Measurements from ENCODE around the gene PLXNB2. TPM values are rescaled to one million over a fixed set of nuclear protein-coding genes. Genes with fewer than 3 reads are reported as not detected.

Gene PLXNB2
- total RNA-seq, 1 experiment from 2014 or later: 236 TPM

DNA sequence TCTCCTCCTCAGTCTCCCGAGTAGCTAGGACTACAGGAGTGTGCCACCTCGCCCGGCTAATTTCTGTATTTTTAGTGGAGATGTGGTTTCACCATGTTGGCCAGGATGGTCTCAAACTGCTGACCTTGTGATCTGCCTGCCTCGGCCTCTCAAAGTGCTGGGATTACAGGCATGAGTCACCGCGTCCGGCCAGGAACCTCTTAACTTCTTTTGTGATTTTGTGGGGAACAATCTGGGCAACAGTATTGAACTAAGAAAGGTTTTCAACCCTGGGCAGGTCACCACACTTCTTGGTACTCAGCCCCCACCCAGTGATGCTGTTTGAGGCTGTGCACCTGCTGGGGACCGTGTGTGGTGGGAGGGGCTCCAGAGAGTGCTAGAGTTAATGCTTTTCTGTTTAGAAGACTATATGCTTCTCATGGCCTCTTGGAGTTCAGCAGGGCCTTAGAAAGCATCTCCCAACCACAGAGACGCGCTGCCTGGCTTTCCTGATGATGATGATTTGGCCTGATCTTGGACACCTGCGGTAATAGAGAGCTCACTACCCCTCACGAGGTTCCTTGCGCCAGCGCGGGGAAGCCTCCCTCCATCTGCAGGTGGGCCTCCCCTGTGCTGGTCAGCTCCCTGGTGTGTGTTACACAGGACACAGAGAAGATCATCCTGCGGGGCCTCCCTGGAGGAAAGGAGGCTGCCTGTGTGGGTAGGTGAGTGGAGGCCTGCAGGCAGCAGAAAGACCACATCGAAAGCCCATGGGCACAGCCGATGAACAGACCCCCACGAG is 18.2 kb upstream of the PLXNB2 start:
- peaks cover 3% of the 10 kb centered on the region; the same call in 1 of the 2 replicates for H3K79me2 ChIP-seq (ENCODE audit: insufficient read depth, low read length)
- ChIA-PET RAD21 (ENCODE audit: low non-redundant PET in 1 of 2, low total read pairs in 2 of 2, uncharacterized antibody in 2 of 2, unreplicated experiment in 2 of 2) (interaction anchor here in 1 of 2 experiments (0.7 to 1.2 kb wide), 2 partner anchors 20 to 75 kb away, joined by 3 read pairs; partner anchors contain the start of gene HDAC10), CTCF (no interaction called here), POLR2A (interaction anchor here (0.6 kb wide), 1 partner anchor 84 kb away, joined by 4 read pairs; no protein-coding TSS in a partner anchor)
- ATAC-seq: no peak
- H3K27ac ChIP-seq (ENCODE audit: low read depth, low read length): peak overlapping the region; percentile 83; the same call in 1 of the 2 replicates
- H3K9ac ChIP-seq (ENCODE audit: low read length): peak overlapping the region; percentile 67
- peak overlapping the region; percentile 94 for H3K4me2 ChIP-seq (ENCODE audit: low read length)
- no peaks in the 10 kb centered on the region for H4K20me1 ChIP-seq (ENCODE audit: insufficient read depth)
- H2AFZ ChIP-seq (ENCODE audit: low read depth, low read length, poor library complexity, severe bottlenecking): no peak overlapping the region
- no peaks in the 10 kb centered on the region for H3K27me3 ChIP-seq (ENCODE audit: insufficient read depth, low read length)
- no peaks in the 10 kb centered on the region for H3K9me2 ChIP-seq (ENCODE audit: insufficient read depth)
- BruUV-seq (replicated peaks): TSS peak; percentile 56
- peaks cover 37 to 52% of the 10 kb centered on the region in 2 experiments for H3K4me1 ChIP-seq (ENCODE audit: control insufficient read depth in 1 of 2, insufficient read depth in 2 of 2, low read length in 2 of 2)
- H3K36me3 ChIP-seq (ENCODE audit: control insufficient read depth in 1 of 2, insufficient read depth in 2 of 2, low read length in 2 of 2): no peaks in the 10 kb centered on the region
- no peak for DNase-seq (ENCODE audit: low read depth, low spot score)
- intact Hi-C loops (cut with micrococcal nuclease): no loop called here
- no peaks in the 10 kb centered on the region for H3K9me3 ChIP-seq (ENCODE audit: control insufficient read depth in 1 of 2, insufficient read depth in 1 of 2, low read depth in 1 of 2, low read length in 2 of 2)
- peak overlapping the region; percentile 47 to 80 for H3K4me3 ChIP-seq (replicated peaks in 1 of 2; ENCODE audit: low read depth in 1 of 2, low read length in 2 of 2)
- TF ChIP-seq POLR2A (IDR thresholded peaks at IDR 0.05; ENCODE audit: borderline replicate concordance, extremely low read depth, insufficient read depth, insufficient read length) (no peak), EGR1 (IDR thresholded peaks at IDR 0.05; ENCODE audit: low read depth) (no peak), TCF7L2 (IDR thresholded peaks at IDR 0.05; ENCODE audit: borderline replicate concordance, extremely low read depth, insufficient read depth, insufficient read length) (no peak), SP1 (IDR thresholded peaks at IDR 0.05; ENCODE audit: low read depth) (no peak), YY1 (IDR thresholded peaks at IDR 0.05; ENCODE audit: extremely low read depth, insufficient replicate concordance, low read depth, low read length) (no peak), CBX3 (IDR thresholded peaks at IDR 0.05; ENCODE audit: low read depth) (no peak)

DNA sequence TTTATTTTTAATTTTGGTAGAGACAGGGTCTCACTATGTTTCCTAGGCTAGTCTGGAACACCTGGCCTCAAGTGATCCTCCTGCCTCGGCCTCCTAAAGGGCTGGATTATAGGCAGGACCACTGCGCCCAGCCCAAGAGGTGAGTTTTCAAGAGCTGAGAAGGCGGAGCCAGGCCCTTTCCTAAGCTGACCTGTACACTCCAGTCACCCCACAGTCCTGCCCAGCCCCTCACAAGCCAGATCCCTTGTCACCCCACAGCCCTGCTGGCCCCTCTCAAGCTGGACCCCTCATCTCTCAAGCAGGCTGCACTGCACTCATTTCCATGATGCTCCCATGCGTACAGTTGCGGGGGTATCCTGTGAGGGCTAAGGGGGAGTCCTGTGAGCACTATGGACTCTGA is 16.5 kb upstream of the PLXNB2 start:
- Histone ChIP-seq H3K9ac (ENCODE audit: low read length) (no peak overlapping the region), H3K27me3 (ENCODE audit: insufficient read depth, low read length) (no peaks in the 10 kb centered on the region), H3K27ac (ENCODE audit: low read depth, low read length) (no peak overlapping the region), H3K79me2 (ENCODE audit: insufficient read depth, low read length) (peaks cover 3% of the 10 kb centered on the region; the same call in 1 of the 2 replicates), H3K4me3 (replicated peaks in 1 of 2; ENCODE audit: low read depth in 1 of 2, low read length in 2 of 2) (no peak overlapping the region), H3K9me3 (ENCODE audit: control insufficient read depth in 1 of 2, insufficient read depth in 1 of 2, low read depth in 1 of 2, low read length in 2 of 2) (no peaks in the 10 kb centered on the region), H2AFZ (ENCODE audit: low read depth, low read length, poor library complexity, severe bottlenecking) (no peak overlapping the region), H3K9me2 (ENCODE audit: insufficient read depth) (no peaks in the 10 kb centered on the region), H4K20me1 (ENCODE audit: insufficient read depth) (no peaks in the 10 kb centered on the region), H3K4me2 (ENCODE audit: low read length) (no peak overlapping the region), H3K36me3 (ENCODE audit: control insufficient read depth in 1 of 2, insufficient read depth in 2 of 2, low read length in 2 of 2) (no peaks in the 10 kb centered on the region), H3K4me1 (ENCODE audit: control insufficient read depth in 1 of 2, insufficient read depth in 2 of 2, low read length in 2 of 2) (peaks cover 32 to 44% of the 10 kb centered on the region in 2 experiments)
- CTCF ChIA-PET: interaction anchor here (1.0 kb wide), 1 partner anchor 71 kb away, joined by 3 read pairs; no protein-coding TSS in a partner anchor
- RAD21 ChIA-PET (ENCODE audit: low non-redundant PET in 1 of 2, low total read pairs in 2 of 2, uncharacterized antibody in 2 of 2, unreplicated experiment in 2 of 2): interaction anchor here in 1 of 2 experiments (0.8 kb wide), 1 partner anchor 71 kb away, joined by 3 read pairs; no protein-coding TSS in a partner anchor
- DNase-seq (ENCODE audit: low read depth, low spot score) (no peak), ATAC-seq (no peak)
- POLR2A ChIA-PET: no interaction called here
- intact Hi-C loops (cut with micrococcal nuclease): no loop called here
- BruUV-seq (replicated peaks): no TSS peak
- no peak for TF ChIP-seq ZFX (IDR thresholded peaks at IDR 0.05)
- TF ChIP-seq, protein P1, sequence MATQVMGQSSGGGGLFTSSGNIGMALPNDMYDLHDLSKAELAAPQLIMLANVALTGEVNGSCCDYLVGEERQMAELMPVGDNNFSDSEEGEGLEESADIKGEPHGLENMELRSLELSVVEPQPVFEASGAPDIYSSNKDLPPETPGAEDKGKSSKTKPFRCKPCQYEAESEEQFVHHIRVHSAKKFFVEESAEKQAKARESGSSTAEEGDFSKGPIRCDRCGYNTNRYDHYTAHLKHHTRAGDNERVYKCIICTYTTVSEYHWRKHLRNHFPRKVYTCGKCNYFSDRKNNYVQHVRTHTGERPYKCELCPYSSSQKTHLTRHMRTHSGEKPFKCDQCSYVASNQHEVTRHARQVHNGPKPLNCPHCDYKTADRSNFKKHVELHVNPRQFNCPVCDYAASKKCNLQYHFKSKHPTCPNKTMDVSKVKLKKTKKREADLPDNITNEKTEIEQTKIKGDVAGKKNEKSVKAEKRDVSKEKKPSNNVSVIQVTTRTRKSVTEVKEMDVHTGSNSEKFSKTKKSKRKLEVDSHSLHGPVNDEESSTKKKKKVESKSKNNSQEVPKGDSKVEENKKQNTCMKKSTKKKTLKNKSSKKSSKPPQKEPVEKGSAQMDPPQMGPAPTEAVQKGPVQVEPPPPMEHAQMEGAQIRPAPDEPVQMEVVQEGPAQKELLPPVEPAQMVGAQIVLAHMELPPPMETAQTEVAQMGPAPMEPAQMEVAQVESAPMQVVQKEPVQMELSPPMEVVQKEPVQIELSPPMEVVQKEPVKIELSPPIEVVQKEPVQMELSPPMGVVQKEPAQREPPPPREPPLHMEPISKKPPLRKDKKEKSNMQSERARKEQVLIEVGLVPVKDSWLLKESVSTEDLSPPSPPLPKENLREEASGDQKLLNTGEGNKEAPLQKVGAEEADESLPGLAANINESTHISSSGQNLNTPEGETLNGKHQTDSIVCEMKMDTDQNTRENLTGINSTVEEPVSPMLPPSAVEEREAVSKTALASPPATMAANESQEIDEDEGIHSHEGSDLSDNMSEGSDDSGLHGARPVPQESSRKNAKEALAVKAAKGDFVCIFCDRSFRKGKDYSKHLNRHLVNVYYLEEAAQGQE (IDR thresholded peaks at IDR 0.05; ENCODE audit: low read depth): no peak
- TF ChIP-seq SIN3A (IDR thresholded peaks at IDR 0.05; ENCODE audit: low read depth): no peak
- TF ChIP-seq SRF (IDR thresholded peaks at IDR 0.05; ENCODE audit: low read depth): no peak
- TF ChIP-seq, protein P2, sequence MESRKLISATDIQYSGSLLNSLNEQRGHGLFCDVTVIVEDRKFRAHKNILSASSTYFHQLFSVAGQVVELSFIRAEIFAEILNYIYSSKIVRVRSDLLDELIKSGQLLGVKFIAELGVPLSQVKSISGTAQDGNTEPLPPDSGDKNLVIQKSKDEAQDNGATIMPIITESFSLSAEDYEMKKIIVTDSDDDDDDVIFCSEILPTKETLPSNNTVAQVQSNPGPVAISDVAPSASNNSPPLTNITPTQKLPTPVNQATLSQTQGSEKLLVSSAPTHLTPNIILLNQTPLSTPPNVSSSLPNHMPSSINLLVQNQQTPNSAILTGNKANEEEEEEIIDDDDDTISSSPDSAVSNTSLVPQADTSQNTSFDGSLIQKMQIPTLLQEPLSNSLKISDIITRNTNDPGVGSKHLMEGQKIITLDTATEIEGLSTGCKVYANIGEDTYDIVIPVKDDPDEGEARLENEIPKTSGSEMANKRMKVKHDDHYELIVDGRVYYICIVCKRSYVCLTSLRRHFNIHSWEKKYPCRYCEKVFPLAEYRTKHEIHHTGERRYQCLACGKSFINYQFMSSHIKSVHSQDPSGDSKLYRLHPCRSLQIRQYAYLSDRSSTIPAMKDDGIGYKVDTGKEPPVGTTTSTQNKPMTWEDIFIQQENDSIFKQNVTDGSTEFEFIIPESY (IDR thresholded peaks at IDR 0.05; ENCODE audit: extremely low read depth, insufficient replicate concordance, low read length): no peak
- TF ChIP-seq FOSL1 (IDR thresholded peaks at IDR 0.05; ENCODE audit: low read depth): no peak
- TF ChIP-seq CBX3 (IDR thresholded peaks at IDR 0.05; ENCODE audit: low read depth): no peak
- TF ChIP-seq, protein P3, sequence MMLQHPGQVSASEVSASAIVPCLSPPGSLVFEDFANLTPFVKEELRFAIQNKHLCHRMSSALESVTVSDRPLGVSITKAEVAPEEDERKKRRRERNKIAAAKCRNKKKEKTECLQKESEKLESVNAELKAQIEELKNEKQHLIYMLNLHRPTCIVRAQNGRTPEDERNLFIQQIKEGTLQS (IDR thresholded peaks at IDR 0.05): no peak
- TF ChIP-seq EZH2phosphoT487 (IDR thresholded peaks at IDR 0.05; ENCODE audit: borderline replicate concordance): no peak
